ENCODE results near the gene BATF2. TPM values are rescaled to one million over a fixed set of nuclear protein-coding genes. Genes with fewer than 3 reads are reported as not detected.
"Not testable (repeated sequence)": the region's sequence is repeated elsewhere in the genome, so short reads cannot be mapped to it uniquely, and the experiment has no call there.

BATF2 gene
- total RNA-seq, 6 experiments from 2014 or later, result 1.9 to 2.5 (median 2.3) TPM

- Histone ChIP-seq H3K27ac (no peak overlapping the region), H3K9me3 (no peaks in the 10 kb centered on the region), H3K4me1 (peaks cover 0 to 14% (median 5%) of the 10 kb centered on the region in 4 donors), H3K36me3 (peaks cover 0 to 6% (median 0%) of the 10 kb centered on the region in 4 donors), H3K4me3 (no peak overlapping the region), H3K27me3 (no peaks in the 10 kb centered on the region)
- TF ChIP-seq CTCF (IDR thresholded peaks at IDR 0.05), result no peak
- DNase-seq, result peak in 1 of 3 donors; percentile 15
- WGBS (ENCODE audit: insufficient coverage, low coverage, low lambda C conversion rate, missing lambda C conversion rate), result 66% methylated on average over 5 of the region's 6 CpGs
- peak; percentile 24 to 72 (median 49) for ATAC-seq
- intact Hi-C loops (cut with DNase I), result loop anchor here in 1 of 2 donors (10.0 kb wide), 1 partner anchor 63 kb away; the partner anchor contains the start of gene PPP2R5B
Observed at GRCh38 chr11:64987998-64988854, 8.5 kb downstream of the BATF2 start.

GRCh38 chr11:64983339-64983738, 13.4 kb downstream of the BATF2 start:
- not testable (repeated sequence) for H3K36me3 ChIP-seq, DNase-seq, H3K4me3 ChIP-seq, H3K4me1 ChIP-seq, ATAC-seq, H3K9me3 ChIP-seq, H3K27me3 ChIP-seq, H3K27ac ChIP-seq
- 100% methylated on average over 1 of the region's 5 CpGs for WGBS (ENCODE audit: insufficient coverage, low coverage, low lambda C conversion rate, missing lambda C conversion rate)
- intact Hi-C loops (cut with DNase I), result loop anchor here in 1 of 2 donors (10.0 kb wide), 1 partner anchor 59 kb away; the partner anchor contains the start of gene PPP2R5B

- 79% methylated on average over 2 of the region's 2 CpGs for WGBS (ENCODE audit: insufficient coverage, low coverage, low lambda C conversion rate, missing lambda C conversion rate)
- no peak for TF ChIP-seq POLR2A (IDR thresholded peaks at IDR 0.05)
- no peak for TF ChIP-seq CTCF (IDR thresholded peaks at IDR 0.05)
- ATAC-seq (no peak), DNase-seq (peak in 1 of 3 donors; percentile 14)
- Histone ChIP-seq H3K4me3 (no peak overlapping the region), H3K9me3 (no peaks in the 10 kb centered on the region), H3K27ac (no peak overlapping the region), H3K27me3 (no peaks in the 10 kb centered on the region), H3K36me3 (no peaks in the 10 kb centered on the region), H3K4me1 (peaks cover 0 to 7% (median 0%) of the 10 kb centered on the region in 4 donors)
- intact Hi-C loops (cut with DNase I), result no loop called here
Observed at GRCh38 chr11:64976651-64977050, 20.1 kb downstream of the BATF2 start.

GRCh38 chr11:64974124-64974523, 22.6 kb downstream of the BATF2 start:
- ATAC-seq (no peak), DNase-seq (peak in 1 of 3 donors; percentile 7)
- no peak overlapping the region for H3K4me3 ChIP-seq
- intact Hi-C loops (cut with DNase I), result no loop called here
- H3K4me1 ChIP-seq, result peaks cover 0 to 10% (median 0%) of the 10 kb centered on the region in 4 donors
- H3K27me3 ChIP-seq, result no peaks in the 10 kb centered on the region
- WGBS (ENCODE audit: insufficient coverage, low coverage, low lambda C conversion rate, missing lambda C conversion rate), result 78% methylated on average over 2 of the region's 5 CpGs
- no peak overlapping the region for H3K27ac ChIP-seq
- H3K9me3 ChIP-seq, result no peaks in the 10 kb centered on the region
- no peaks in the 10 kb centered on the region for H3K36me3 ChIP-seq
- TF ChIP-seq CTCF (IDR thresholded peaks at IDR 0.05), result no peak
